NCI-H1417 treated with DMSO at 0.1 percent for 48 hours (cell line): ENCODE results near the gene LUZP1.

Source experiments
- DNase-seq: peaks from one replicate; lab custom pipeline; 2025; lab: John Stamatoyannopoulos, UW

The LUZP1 gene

DNA sequence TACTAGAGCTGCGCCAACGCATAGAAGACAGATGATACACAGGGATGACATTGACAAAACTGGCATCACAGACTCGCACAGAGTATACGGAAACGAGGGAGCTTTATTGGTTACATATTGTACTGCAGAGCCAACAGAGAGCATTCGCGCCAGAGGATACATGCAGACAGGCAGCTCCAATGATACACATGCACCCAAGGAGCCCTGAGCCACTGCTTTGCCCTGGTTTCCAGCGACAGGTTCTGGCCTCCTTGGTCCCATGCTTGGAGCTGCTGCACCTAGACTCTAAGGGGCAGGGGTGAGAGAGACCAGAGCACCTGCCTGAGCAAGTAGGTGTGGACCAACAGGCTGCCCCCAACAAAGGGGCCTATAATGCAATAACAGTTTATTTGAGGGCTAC lies 83.8 kb downstream of the LUZP1 start:
- DNase-seq: no peak

DNA sequence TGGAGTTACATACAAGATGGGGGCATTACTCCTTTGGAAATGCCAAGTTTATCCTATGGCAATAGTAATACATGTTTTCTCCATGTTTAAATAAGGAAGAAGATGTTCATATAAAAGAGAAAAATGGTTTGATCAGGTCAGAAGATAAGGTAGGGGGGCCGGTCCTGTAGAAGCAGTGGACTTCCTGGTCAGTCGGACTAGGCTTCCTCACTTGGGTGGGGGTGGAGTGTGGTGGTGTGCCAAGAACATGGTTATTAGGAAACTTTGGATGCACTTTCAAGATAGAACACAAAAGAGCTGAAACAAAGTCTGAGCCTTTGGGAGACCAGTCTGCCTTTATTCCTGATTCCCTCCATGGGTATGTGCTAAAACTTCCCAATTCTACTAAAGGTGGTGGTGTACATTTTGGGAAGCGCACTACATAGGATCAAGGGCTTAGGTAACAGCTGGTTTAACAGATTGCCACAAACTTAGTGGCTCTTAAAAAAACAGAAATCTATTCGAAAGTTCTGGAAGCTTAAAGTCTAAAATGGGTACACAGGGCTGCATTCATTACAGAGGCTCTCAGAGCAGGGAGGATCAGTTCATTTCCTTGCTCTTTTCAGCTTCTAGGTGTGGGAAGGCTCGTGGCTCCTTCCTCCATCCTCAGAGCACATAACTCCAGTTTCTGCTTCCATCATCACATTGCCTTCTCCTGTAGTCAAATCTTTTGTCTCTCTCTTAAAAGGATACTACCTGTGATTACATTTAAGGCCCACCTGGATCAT lies 84.8 kb downstream of the LUZP1 start:
- DNase-seq: no peak

GRCh38 chr1:23081376-23081775 lies 87.3 kb downstream of the LUZP1 start:
- no peak for DNase-seq

GRCh38 chr1:23080885-23081284 lies 87.8 kb downstream of the LUZP1 start:
- DNase-seq: no peak

- DNase-seq: no peak
Measured at GRCh38 chr1:23079025-23079424, 89.6 kb downstream of the LUZP1 start.

DNA sequence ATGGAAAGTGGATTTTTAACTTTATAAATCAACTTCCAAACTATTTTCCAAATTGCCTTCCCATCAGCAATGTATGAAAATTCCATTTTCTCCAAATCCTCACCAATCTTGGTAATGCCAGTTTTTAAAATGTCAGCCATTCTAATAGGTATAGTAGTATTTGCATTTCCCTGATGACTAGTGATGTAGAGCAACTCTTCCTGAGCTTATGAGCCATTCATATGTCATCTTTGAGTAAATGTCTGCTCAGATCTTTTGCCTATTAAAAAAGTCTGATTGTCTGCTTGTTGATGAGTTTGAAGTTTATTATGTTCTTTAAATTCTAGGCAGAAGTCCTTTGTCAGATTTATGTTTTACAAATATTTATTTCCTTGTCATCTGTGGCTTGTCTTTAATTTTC lies 94.6 kb downstream of the LUZP1 start:
- DNase-seq: no peak

- no peak for DNase-seq
Measured at GRCh38 chr1:23069675-23070074, 99.0 kb downstream of the LUZP1 start.

DNA sequence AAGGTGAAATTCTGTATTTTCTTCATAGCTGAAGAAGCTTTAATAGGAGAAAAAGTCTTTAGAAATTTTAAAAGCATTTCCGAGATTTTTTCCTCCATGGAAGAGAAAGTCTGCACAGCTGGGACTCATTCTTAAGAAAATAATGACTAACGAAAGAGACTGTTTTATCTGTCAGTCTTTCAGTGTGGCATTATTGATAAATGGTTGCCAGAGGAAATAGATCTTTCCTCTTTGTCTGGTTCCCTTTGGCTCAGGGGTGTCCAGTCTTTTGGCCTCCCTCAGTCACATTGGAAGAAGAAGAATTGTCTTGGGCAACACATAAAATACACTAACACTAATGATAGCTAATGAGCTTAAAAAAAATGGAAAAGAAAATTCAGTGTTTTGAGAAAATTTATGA lies 99.5 kb downstream of the LUZP1 start:
- no peak for DNase-seq

DNA sequence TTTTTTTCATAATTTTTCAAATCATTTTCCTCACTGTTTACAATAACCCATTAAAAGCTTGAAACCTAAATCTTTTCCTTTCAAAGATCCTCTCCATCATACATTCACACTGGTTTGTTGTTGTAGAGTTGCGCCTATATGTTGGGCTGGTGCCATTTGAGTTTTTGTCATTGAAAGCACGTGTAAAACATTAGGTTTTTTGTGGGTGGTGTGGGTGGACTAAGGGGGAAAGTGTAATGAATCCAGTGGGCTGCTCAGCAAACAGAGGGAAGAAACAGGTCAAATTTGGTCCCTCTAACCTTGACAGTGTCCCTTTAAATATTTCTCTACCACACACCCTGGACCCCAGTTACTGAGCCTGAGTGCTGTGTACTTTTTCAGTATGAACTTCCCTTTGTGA lies 102.6 kb downstream of the LUZP1 start:
- DNase-seq: no peak

DNA sequence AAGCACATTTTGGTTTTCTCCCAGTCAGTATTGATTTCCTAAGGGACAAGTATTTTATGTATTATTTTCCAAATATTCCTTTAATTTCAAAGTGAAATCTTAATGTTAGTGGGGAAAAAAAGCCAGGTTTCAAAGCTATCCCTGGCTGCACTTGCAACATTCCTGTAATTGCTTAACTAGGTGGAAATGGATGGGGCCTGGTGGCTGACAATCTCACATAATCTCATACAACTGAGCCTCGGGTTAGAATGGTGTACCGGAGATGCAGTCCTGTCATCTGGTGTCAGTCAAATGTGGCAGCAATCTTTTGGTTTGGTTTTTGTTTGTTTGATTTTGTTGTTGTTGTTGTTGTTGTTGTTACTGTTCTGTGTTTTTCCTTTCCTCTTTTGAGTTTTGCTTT lies 103.3 kb downstream of the LUZP1 start:
- DNase-seq: no peak

DNA sequence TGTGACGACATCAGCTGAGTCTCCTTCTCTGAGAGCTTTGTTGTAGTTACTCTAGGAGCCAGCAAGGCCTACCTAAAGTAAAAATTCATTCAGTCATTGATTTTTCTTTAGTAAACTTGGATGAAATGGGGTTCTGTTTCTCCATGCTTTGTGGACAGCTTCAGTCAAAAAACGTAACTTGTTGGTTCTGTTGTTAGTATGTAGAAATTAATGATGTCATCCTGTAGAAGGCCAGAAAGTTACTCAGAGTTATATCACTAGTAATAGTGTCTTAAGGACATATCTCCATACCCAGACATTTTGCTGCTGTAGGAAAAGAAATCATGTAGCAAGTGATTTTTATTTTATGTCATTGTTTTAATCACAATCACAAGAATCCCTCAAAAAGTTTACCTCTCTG lies 106.4 kb downstream of the LUZP1 start:
- DNase-seq: no peak

DNA sequence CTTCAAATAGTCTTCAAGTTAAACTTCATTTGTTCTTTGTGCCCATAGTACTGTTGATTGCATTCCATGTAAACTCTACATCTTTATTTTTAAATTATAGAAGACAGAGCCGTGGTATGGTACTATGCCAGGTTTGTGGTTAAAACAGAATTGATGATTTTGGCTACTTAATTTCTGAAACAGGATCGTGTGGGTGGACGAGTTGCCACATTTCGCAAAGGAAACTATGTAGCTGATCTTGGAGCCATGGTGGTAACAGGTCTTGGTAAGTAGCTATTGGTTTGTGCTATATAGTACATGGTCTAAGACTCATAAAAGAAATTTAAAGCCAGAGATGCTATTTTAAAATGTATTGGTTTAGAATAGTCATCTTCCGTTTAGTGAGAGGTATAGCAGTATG lies 111.4 kb downstream of the LUZP1 start:
- no peak for DNase-seq

DNA sequence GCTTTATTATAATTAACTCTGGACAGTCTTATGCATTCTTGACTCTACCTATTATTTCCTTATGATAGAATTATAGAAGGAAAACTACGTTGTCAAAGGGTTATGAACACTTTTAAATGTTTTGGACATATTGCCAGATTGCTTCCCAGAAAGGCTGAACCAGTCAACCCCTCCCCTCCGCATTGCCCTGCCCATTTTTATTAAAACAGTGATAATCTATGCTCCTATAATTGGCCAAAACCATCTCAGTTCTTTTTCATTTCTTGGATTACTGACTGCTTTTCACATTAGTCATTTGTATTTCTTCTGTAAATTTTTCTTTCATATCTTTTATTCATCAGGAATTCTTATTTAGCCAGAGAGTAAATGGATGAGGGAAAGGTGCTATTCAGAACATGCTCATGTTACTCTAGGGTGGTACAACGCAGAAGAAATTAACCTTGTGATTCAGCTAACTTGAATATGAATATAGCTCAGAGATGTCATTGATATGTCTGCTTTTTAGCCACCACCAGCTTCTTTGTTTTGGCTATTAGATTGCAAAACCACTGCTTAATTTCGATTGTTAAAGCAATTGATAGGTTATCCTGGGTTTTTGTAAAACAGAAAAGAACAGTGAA lies 117.3 kb downstream of the LUZP1 start:
- DNase-seq: no peak

DNA sequence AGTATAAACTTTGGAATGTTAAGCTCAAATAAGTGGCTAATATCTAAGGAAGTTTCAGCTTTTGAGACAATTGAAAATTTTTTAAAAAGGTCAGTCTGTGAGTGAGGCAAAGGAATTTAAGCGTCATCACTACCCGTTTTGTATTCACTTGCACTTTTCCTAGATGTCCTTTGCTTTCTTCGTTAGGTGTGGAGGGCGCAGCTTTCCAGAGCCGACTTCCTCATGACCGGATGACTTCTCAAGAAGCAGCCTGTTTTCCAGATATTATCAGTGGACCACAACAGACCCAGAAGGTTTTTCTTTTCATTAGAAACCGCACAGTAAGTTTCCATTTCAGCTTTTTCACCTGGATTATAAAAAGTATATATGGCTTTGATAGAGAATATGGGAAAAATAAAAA lies 118.5 kb downstream of the LUZP1 start:
- DNase-seq: no peak

DNA sequence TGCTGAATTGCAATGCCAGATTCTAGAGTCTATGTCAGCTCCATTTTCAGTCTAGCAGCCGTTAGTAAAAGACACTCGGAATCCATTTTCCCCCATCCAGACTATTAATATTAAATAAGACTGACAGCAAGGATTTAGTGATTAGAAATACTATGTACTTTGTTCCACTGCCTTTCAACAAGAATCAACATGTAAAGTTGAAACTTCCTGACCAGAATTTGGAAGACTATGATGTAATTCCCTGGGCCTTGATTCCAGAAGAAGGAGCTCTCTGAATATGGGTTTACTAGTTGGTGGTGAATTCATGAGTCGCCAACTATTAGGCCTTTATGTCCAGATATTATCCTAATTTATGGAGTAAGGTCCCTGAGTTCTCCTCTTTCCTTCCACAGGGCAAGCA lies 124.6 kb downstream of the LUZP1 start:
- no peak for DNase-seq

- no peak for DNase-seq
Measured at GRCh38 chr1:23040509-23040908, 128.1 kb downstream of the LUZP1 start.

DNA sequence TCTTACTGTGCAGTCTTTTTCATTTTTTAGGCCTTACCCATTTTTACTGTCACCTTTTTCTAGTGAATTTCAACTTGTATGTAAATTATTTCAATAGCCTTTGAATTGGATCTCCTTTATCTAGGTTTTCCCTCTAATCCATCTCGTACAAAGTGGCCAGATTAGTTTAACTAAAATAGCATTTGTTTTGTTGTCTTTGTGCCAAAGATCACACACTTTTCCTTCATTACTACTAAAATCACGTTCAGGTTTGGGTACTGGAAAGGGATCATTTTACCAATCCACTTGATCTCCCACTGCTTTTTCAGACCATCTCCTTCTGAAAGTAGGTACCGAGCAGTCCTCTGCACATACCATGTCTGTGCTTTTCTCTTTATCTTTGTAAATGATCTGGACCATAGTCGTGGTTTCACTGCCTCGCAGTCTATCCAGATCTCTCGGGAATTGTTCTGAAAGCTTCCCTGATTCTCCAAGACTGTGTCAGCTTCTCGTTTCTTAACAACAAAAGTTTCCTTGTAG lies 129.3 kb downstream of the LUZP1 start:
- DNase-seq: no peak

GRCh38 chr1:23037081-23037740 lies 131.4 kb downstream of the LUZP1 start:
- no peak for DNase-seq

- DNase-seq: no peak
Measured at GRCh38 chr1:23035823-23036452, 132.7 kb downstream of the LUZP1 start.
